BJ (cell line): ENCODE results near the gene CCNK. TPM values are rescaled to one million over a fixed set of nuclear protein-coding genes. Genes with fewer than 3 reads are reported as not detected.

Source experiments
- CTCF ChIA-PET: fragments of 350-600 bp; formaldehyde crosslinking; extraction: SDS; loops from one replicate; lab custom pipeline; 2021; ENCODE audit warnings: antibody characterized with exemption, inconsistent platforms; lab: Yijun Ruan, JAX
- POLR2A ChIA-PET: fragments of 300-600 bp; sonication (Branson Sonifier 250); formaldehyde crosslinking; extraction: SDS; loops from one replicate; lab custom pipeline; 2021; ENCODE audit warnings: antibody characterized with exemption; lab: Charles Lee
- DNase-seq: peaks from one replicate; pipeline ENCODE4 v3.0.0-alpha.2; 2011; ENCODE audit warnings: low read depth
- H3K27me3 ChIP-seq: 2 replicates; pipeline ENCODE4 v1.6.0; 2011; ENCODE audit warnings: low read length; ENCODE audit not compliant: control insufficient read depth, insufficient read depth
- H3K36me3 ChIP-seq: 2 replicates; pipeline ENCODE4 v1.5.1; 2011; ENCODE audit warnings: low read length; ENCODE audit not compliant: control insufficient read depth, insufficient read depth
- H3K4me3 ChIP-seq: 2 replicates; pipeline ENCODE4 v1.5.1; 2011; ENCODE audit warnings: low read depth, mild to moderate bottlenecking, control low read depth, low read length
- CTCF ChIP-seq: IDR thresholded peaks from 2 replicates; pipeline ENCODE4 v1.5.1; 2011; ENCODE audit warnings: low read depth, mild to moderate bottlenecking, control low read depth, inconsistent platforms, low read length, moderate library complexity; ENCODE audit not compliant: insufficient read depth
- polyA plus RNA-seq: library from polyadenylated mRNA; depleted of rRNA; stranded (reverse); fragments of >200 nt; gene quantifications from 2 replicates; pipeline ENCODE4 v1.2.3, GENCODE V29; 2011

Gene CCNK
- polyA plus RNA-seq, 1 experiment = 11.0 TPM

- Histone ChIP-seq H3K36me3 (no peaks in the 10 kb centered on the region; the same call in 1 of the 2 replicates), H3K4me3 (no peak overlapping the region), H3K27me3 (no peaks in the 10 kb centered on the region)
- ChIA-PET POLR2A (no interaction called here), CTCF (interaction anchor here (0.9 to 1.5 kb wide), 6 partner anchors 9 to 109 kb away, joined by 3 to 5 read pairs (median 4); no protein-coding TSS in a partner anchor)
- TF ChIP-seq CTCF = no peak
- no peak for DNase-seq
Observed at GRCh38 chr14:99521176-99522024, 40.2 kb downstream of the CCNK start.

- CTCF ChIA-PET = interaction anchor here (0.6 to 1.5 kb wide), 6 partner anchors 9 to 357 kb away, joined by 3 to 5 read pairs (median 4); no protein-coding TSS in a partner anchor
- DNase-seq = no peak
- POLR2A ChIA-PET = no interaction called here
- TF ChIP-seq CTCF = no peak
- H3K36me3 ChIP-seq = no peaks in the 10 kb centered on the region; the same call in 1 of the 2 replicates
- no peak overlapping the region for H3K4me3 ChIP-seq
- H3K27me3 ChIP-seq = no peaks in the 10 kb centered on the region
Observed at GRCh38 chr14:99522025-99522401, 40.8 kb downstream of the CCNK start.

GRCh38 chr14:99522457-99522891, 41.3 kb downstream of the CCNK start:
- ChIA-PET POLR2A (no interaction called here), CTCF (interaction anchor here (0.6 to 1.5 kb wide), 5 partner anchors 8 to 357 kb away, joined by 3 to 5 read pairs (median 3); no protein-coding TSS in a partner anchor)
- TF ChIP-seq CTCF = no peak
- no peak for DNase-seq
- H3K27me3 ChIP-seq = no peaks in the 10 kb centered on the region
- no peak overlapping the region for H3K4me3 ChIP-seq
- H3K36me3 ChIP-seq = no peaks in the 10 kb centered on the region; the same call in 1 of the 2 replicates

- Histone ChIP-seq H3K36me3 (no peaks in the 10 kb centered on the region; the same call in 1 of the 2 replicates), H3K4me3 (no peak overlapping the region), H3K27me3 (no peaks in the 10 kb centered on the region)
- no peak for TF ChIP-seq CTCF
- CTCF ChIA-PET = interaction anchor here (0.8 to 6.0 kb wide), 10 partner anchors 15 to 356 kb away, joined by 3 to 49 read pairs (median 3); no protein-coding TSS in a partner anchor
- POLR2A ChIA-PET = no interaction called here
- no peak for DNase-seq
Observed at GRCh38 chr14:99522934-99523703, 41.9 kb downstream of the CCNK start.
